HG03025 (cell line): Measurements from ENCODE around the gene ZNF514.
"Not testable (repeated sequence)": the region's sequence is repeated elsewhere in the genome, so short reads cannot be mapped to it uniquely, and the experiment has no call there.

Source experiments
- ATAC-seq: cut with Tn5 transposase; IDR thresholded peaks from one replicate; pipeline ENCODE4 v1.9.1; 2021; ENCODE audit warnings: mild to moderate bottlenecking, moderate library complexity; ENCODE audit not compliant: unreplicated experiment, low FRiP score

Gene ZNF514

DNA sequence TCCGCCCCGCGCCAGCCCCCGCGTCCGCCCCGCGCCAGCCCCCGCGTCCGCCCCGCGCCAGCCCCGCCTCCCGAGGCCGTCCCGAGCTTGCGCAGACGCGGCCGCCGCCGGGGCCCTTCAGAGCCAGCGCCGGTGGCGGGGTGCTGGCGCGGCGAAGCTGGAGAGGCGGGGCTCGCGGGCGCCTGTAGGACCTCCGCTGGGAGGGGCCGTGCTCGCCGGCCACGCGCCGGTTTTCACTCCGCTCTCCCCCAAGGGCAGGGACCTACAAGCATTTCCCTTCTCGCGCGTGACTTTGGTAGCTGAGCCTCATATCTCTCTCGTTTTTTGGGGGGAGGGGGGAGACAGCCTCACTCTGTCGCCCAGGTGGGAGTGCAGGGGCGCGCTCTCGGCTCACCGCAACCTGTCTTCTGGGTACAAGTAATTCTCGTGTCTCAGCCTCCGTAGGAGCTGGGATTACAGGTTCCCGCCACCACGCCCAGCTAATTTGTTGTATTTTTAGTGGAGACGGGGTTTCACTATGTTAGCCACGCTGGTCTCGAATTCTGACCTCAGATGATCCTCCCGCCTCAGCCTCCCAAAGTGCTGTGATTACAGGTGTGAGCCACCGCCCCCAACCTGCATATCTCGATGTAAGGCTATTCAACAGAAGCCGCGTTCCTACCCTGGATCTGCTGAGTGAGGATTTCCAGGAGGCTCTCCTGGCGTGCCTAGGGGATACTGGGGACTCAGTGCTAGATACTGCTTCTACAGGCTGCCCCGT, at the start of gene ZNF514:
ZNF514 (minus strand) TSS at position 159 of the 760 bp plus-strand sequence. CDS start 6,595 bp downstream, outside the sequence.
- peak; percentile 84 for ATAC-seq

- ATAC-seq, result no peak
Observed at GRCh38 chr2:95208106-95208505, 48.5 kb upstream of the ZNF514 start.

- peak; percentile 97 for ATAC-seq
Observed at GRCh38 chr2:95207111-95207961, 47.7 kb upstream of the ZNF514 start, which contains the start of gene ZNF892. ZNF892 (plus strand) TSS chr2:95207521; CDS start chr2:95207816, 295 bp downstream.

- ATAC-seq, result no peak
Observed at GRCh38 chr2:95206096-95206495, 46.4 kb upstream of the ZNF514 start.

- ATAC-seq, result no peak
Observed at GRCh38 chr2:95204396-95204795, 44.7 kb upstream of the ZNF514 start.

- no peak for ATAC-seq
Observed at GRCh38 chr2:95203911-95204310, 44.3 kb upstream of the ZNF514 start.

DNA sequence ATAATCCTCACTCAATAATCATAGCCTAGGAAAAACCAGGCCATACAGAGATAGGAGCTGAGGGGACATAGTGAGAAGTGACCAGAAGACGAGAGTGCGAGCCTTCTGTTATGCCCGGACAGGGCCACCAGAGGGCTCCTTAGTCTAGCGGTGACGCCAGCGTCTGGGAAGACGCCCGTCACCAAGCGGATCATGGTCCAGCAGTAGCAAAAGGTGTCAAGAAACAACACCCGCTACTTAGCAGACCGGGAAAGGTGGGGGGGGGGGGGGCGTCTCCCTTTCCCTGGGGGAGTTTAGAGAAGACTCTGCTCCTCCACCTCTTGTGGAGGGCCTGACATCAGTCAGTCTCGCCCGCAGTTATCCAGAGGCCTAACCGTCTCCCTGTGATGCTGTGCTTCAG, 33.3 kb upstream of the ZNF514 start:
- not testable (repeated sequence) for ATAC-seq

GRCh38 chr2:95185973-95186372, 26.3 kb upstream of the ZNF514 start:
- no peak for ATAC-seq

DNA sequence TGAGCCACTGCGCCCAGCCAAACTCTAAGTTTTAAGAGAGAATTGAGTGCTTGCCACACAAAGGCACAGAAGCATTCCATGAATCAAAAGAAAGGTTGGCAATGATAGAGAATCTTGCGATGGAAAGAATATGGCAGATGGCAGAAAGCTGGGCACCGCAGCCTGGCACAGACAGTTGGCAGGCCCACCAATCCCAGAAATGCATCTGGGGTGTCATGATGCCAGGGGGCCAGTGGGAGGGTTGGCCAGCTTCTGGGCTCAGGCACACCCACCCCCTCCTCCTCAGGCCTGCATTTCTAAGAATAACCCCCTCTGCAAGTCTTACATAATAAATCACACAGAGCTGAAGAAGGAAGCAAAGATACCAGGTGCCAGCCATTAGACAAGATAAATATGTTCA, 25.5 kb upstream of the ZNF514 start:
- ATAC-seq, result no peak

- ATAC-seq, result no peak
Observed at GRCh38 chr2:95181774-95182173, 22.1 kb upstream of the ZNF514 start.

- no peak for ATAC-seq
Observed at GRCh38 chr2:95179451-95179850, 19.8 kb upstream of the ZNF514 start.

- ATAC-seq, result no peak
Observed at GRCh38 chr2:95174031-95174542, 14.4 kb upstream of the ZNF514 start.

- ATAC-seq, result no peak
Observed at GRCh38 chr2:95171902-95172301, 12.3 kb upstream of the ZNF514 start.

DNA sequence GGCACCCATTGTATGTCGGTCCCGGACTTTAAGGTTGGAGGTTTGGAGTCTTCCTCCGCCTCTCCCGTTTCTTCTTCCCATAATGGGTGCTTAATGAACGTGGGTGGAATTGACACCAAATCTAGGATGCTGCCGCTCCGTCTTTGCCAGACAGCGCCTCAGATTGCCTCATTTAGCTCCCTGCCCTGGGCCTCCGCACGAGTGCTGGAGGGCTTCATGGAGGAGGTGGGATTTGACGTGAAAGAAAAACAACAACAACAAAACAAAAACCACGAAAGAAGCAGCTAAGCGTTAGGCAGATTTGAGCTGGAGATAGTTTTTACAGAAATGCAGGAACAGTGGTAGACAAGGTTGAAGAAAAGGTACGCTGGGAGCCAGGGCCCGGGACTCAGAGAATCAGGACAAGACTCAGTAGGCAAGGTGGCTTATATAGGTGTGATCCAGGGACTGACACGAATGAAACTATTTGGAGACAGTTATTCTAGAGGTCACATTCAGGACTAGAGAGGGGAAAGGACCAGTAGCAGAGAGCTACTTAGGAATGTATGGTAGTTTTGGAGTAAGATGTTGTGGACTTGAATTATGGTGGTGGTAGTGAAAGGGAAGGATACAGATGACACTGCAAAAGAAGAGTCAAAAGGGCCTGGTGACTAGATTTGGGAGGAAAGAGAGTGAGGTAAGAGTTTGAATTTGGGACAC, 6.6 kb upstream of the ZNF514 start:
- ATAC-seq, result peak; percentile 10

GRCh38 chr2:95165371-95166064, 5.9 kb upstream of the ZNF514 start, which contains the start of gene ZNF2:
ZNF2 (plus strand) TSS chr2:95165809; CDS start chr2:95176227, 10,418 bp downstream.
- ATAC-seq, result peak; percentile 96

- ATAC-seq, result peak; percentile 17
Observed at GRCh38 chr2:95165030-95165370, 5.4 kb upstream of the ZNF514 start.

DNA sequence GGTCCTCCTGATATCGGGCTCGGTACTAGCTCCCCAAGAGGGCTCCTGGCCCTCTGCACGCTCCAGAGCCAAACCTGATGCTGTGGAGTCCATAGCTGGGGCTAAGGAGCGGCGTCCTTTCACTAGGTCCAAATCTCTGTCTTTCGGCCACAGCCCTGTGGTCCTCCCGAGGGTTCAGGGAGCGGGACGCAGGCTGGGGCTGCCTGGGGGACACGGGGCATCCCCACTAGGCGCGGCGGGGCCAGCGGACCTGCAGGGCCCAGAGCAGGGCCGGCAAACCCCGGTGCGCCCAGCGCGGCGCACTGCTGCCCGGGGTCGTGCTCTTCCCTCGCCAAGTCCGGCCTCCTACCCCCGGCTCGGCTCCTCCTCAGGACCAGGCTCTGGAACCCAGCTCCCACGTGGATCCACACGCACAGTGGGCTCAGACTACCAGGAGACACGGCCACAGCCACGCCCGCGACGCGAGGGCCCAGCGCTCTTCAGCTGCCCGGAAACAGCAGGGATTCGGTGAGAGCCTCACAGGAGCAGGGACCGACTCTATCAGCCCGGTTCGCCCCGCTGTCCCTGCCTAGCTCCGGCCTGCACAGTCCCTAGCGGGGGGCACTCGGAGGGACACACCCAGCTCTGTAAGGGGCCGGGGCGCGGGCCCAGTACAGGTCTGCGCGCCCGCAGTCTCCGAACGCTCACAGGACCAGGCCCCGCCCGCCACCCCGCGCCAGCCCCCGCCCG, 593 bp downstream of the ZNF514 start:
- peak; percentile 75 for ATAC-seq

- ATAC-seq, result no peak
Observed at GRCh38 chr2:95158441-95158840, 1.2 kb downstream of the ZNF514 start.

GRCh38 chr2:95149397-95149984, 10.2 kb downstream of the ZNF514 start:
- no peak for ATAC-seq
